Testis (tissue), 3 donors: ENCODE data around the gene ARIH2. TPM values are rescaled to one million over a fixed set of nuclear protein-coding genes. Genes with fewer than 3 reads are reported as not detected.

Source experiments
- DNase-seq: peaks from one replicate; pipeline ENCODE4 v3.0.0-alpha.2; 2019
- H3K27ac ChIP-seq, 2 donors: fragments of 200-600 bp; sonication (generic); one replicate each; pipeline ENCODE4 v1.5.1; 2019
- H3K27me3 ChIP-seq: fragments of 200-600 bp; sonication (generic); one replicate; pipeline ENCODE4 v1.5.1; 2019
- H3K36me3 ChIP-seq: fragments of 200-600 bp; sonication (generic); one replicate; pipeline ENCODE4 v1.5.1; 2017; ENCODE audit warnings: low read depth; ENCODE audit errors: missing control alignments
- H3K4me1 ChIP-seq: fragments of 200-600 bp; sonication (generic); one replicate; pipeline ENCODE4 v1.5.1; 2019
- H3K4me3 ChIP-seq, 2 donors: fragments of 200-600 bp; sonication (generic); one replicate each; pipeline ENCODE4 v1.5.1; 2017 to 2019
- H3K9me3 ChIP-seq: fragments of 200-600 bp; sonication (generic); one replicate; pipeline ENCODE4 v1.5.1; 2017
- POLR2A ChIP-seq: fragments of 450-650 bp; IDR thresholded peaks from one replicate; pipeline ENCODE4 v1.6.1; 2017; ENCODE audit warnings: antibody characterized with exemption, mild to moderate bottlenecking, moderate library complexity
- WGBS, 2 donors: methylation state at CpG; one replicate each; pipeline ENCODE4 v1.1.5; 2018; 5-methylcytosine and 5-hydroxymethylcytosine counted together
- intact Hi-C: fragments of 100-400 bp; cut with DNase I; formaldehyde crosslinking; loops from one replicate; pipeline ENCODE4 v1.15.1; 2023; ENCODE audit warnings: low total_unique reads
- polyA plus RNA-seq: library from polyadenylated mRNA; stranded (reverse); fragments of 350-450 nt; fragmentation: Illumina TruSeq; extraction: RNeasy Lipid Tissue Mini Kit (QIAGEN cat#74804); gene quantifications from one replicate; pipeline ENCODE4 v1.2.3, GENCODE V29; 2014; ENCODE audit warnings: low read depth, low replicate concordance; ENCODE audit not compliant: insufficient read depth
- total RNA-seq, 2 donors: library from RNA; depleted of rRNA; stranded (reverse); fragments of >200 nt; gene quantifications; one replicate each; pipeline ENCODE4 v1.2.3, GENCODE V29; 2016
- TF ChIP-seq, protein P1 (sequence below), 3 experiments: fragments of 450-650 bp in 2 of 3; fragments of 200-600 bp in 1 of 3; sonication (generic) in 1 of 3; IDR thresholded peaks; one replicate each; pipeline ENCODE4 v1.5.1; 2016 to 2019; ENCODE audit warnings: antibody characterized with exemption in 3 of 3, mild to moderate bottlenecking in 2 of 3, moderate library complexity in 1 of 3

ARIH2 gene
- total and polyA plus RNA-seq, 3 donors from 2014 or later = 106 to 157 (median 127) TPM

GRCh38 chr3:49023775-49024174, 105.1 kb downstream of the ARIH2 start:
- H3K27me3 ChIP-seq = no peaks in the 10 kb centered on the region
- no peaks in the 10 kb centered on the region for H3K9me3 ChIP-seq
- intact Hi-C loops = loop anchor here (10.0 kb wide), 2 partner anchors 71 to 251 kb away; partner anchors contain the start of genes C3orf62 and QRICH1
- 80 to 93% methylated on average over 4 of the region's 4 CpGs for WGBS, 2 donors
- H3K4me1 ChIP-seq = peaks cover 34% of the 10 kb centered on the region
- no peaks in the 10 kb centered on the region for H3K36me3 ChIP-seq
- no peak overlapping the region for H3K4me3 ChIP-seq
- DNase-seq = no peak
- no peak for TF ChIP-seq POLR2A
- TF ChIP-seq, protein P1, sequence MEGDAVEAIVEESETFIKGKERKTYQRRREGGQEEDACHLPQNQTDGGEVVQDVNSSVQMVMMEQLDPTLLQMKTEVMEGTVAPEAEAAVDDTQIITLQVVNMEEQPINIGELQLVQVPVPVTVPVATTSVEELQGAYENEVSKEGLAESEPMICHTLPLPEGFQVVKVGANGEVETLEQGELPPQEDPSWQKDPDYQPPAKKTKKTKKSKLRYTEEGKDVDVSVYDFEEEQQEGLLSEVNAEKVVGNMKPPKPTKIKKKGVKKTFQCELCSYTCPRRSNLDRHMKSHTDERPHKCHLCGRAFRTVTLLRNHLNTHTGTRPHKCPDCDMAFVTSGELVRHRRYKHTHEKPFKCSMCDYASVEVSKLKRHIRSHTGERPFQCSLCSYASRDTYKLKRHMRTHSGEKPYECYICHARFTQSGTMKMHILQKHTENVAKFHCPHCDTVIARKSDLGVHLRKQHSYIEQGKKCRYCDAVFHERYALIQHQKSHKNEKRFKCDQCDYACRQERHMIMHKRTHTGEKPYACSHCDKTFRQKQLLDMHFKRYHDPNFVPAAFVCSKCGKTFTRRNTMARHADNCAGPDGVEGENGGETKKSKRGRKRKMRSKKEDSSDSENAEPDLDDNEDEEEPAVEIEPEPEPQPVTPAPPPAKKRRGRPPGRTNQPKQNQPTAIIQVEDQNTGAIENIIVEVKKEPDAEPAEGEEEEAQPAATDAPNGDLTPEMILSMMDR (IDR thresholded peaks at IDR 0.05) = no peak
- no peak overlapping the region for H3K27ac ChIP-seq

DNA sequence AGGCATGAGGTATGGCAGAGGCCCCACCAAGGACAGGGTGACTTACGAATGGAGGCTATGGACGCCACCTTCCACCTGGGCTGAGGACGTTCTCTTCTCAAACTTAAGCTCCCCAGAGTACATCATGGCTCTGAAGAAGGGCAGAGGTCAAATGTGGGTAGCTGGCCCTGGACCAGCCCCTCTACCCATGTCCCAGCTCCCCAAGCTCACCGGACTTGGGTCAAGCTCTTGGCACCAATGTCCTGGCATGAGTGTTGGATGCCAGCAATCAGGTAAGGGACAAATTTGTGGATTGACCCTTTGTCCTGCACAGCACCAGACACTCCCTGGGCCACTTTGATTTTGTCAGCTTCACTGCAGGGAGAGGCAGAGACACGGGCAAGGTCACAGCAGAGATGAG, 105.8 kb downstream of the ARIH2 start:
- intact Hi-C loops = loop anchor here (10.0 kb wide), 2 partner anchors 70 to 250 kb away; partner anchors contain the start of genes C3orf62 and QRICH1
- Histone ChIP-seq H3K36me3 (no peaks in the 10 kb centered on the region), H3K4me1 (peaks cover 28% of the 10 kb centered on the region), H3K9me3 (no peaks in the 10 kb centered on the region), H3K4me3 (no peak overlapping the region), H3K27me3 (no peaks in the 10 kb centered on the region), H3K27ac (no peak overlapping the region)
- TF ChIP-seq, protein P1 (IDR thresholded peaks at IDR 0.05) = no peak
- no peak for TF ChIP-seq POLR2A
- DNase-seq = no peak
- WGBS, 2 donors = 71 to 72% methylated on average over 5 of the region's 5 CpGs

- Histone ChIP-seq H3K36me3 (no peaks in the 10 kb centered on the region), H3K27ac (no peak overlapping the region), H3K4me1 (peaks cover 23% of the 10 kb centered on the region), H3K4me3 (no peak overlapping the region), H3K9me3 (no peaks in the 10 kb centered on the region), H3K27me3 (no peaks in the 10 kb centered on the region)
- 48 to 64% methylated on average over 7 to 13 of the region's 13 CpGs for WGBS, 2 donors
- DNase-seq = no peak
- no peak for TF ChIP-seq POLR2A
- TF ChIP-seq, protein P1 (IDR thresholded peaks at IDR 0.05) = no peak
- intact Hi-C loops = loop anchor here (10.0 kb wide), 2 partner anchors 70 to 250 kb away; partner anchors contain the start of genes C3orf62 and QRICH1
These were observed 106.6 kb downstream of the ARIH2 start for GRCh38 chr3:49025005-49025792.

- no peak for DNase-seq
- Histone ChIP-seq H3K4me1 (peaks cover 21% of the 10 kb centered on the region), H3K36me3 (no peaks in the 10 kb centered on the region), H3K27ac (no peak overlapping the region), H3K27me3 (no peaks in the 10 kb centered on the region), H3K4me3 (no peak overlapping the region), H3K9me3 (no peaks in the 10 kb centered on the region)
- no peak for TF ChIP-seq POLR2A
- TF ChIP-seq, protein P1 (IDR thresholded peaks at IDR 0.05) = no peak
- 92 to 95% methylated on average over 6 to 8 of the region's 8 CpGs for WGBS, 2 donors
- intact Hi-C loops = loop anchor here (10.0 kb wide), 2 partner anchors 69 to 249 kb away; partner anchors contain the start of genes C3orf62 and QRICH1
These were observed 107.3 kb downstream of the ARIH2 start for GRCh38 chr3:49025793-49026520.
